Kidney (tissue), 14 donors: ENCODE results near the gene GALK2. TPM values are rescaled to one million over a fixed set of nuclear protein-coding genes. Genes with fewer than 3 reads are reported as not detected.

Experiments
- DNase-seq, 5 donors: peaks; one replicate each; pipeline ENCODE4 v3.0.0-alpha.2; 2013 to 2020
- FAIRE-seq: peaks from 2 replicates; lab custom pipeline; 2012; peaks lifted over from hg19 to GRCh38; lab: Jason Lieb, UNC
- H3K27ac ChIP-seq, 2 donors: one replicate each; pipeline ENCODE4 v1.7.0; 2013; ENCODE audit warnings: low read depth in 2 of 2, low read length in 2 of 2, inconsistent platforms in 1 of 2
- H3K27me3 ChIP-seq: one replicate; pipeline ENCODE4 v1.7.1; 2013; ENCODE audit warnings: low read length, inconsistent platforms; ENCODE audit not compliant: control insufficient read depth, insufficient read depth
- H3K36me3 ChIP-seq, 3 donors: one replicate each; pipeline versions ENCODE4 v1.7.0 to v1.7.1; 2013; ENCODE audit warnings: low read length in 3 of 3, control low read depth in 1 of 3, inconsistent platforms in 1 of 3; ENCODE audit not compliant: insufficient read depth in 3 of 3, control insufficient read depth in 2 of 3
- H3K4me1 ChIP-seq, 3 donors: one replicate each; pipeline versions ENCODE4 v1.7.0 to v1.7.1; 2013; ENCODE audit warnings: low read length in 3 of 3, inconsistent platforms in 1 of 3, low read depth in 1 of 3; ENCODE audit not compliant: control insufficient read depth in 2 of 3, insufficient read depth in 2 of 3
- H3K4me3 ChIP-seq, 3 donors: one replicate each; pipeline versions ENCODE4 v1.7.0 to v1.8.1; 2013; ENCODE audit warnings: low read length in 3 of 3, control low read depth in 1 of 3, inconsistent platforms in 1 of 3
- H3K9ac ChIP-seq, 3 donors: one replicate each; pipeline versions ENCODE4 v1.7.0 to v1.7.1; 2013; ENCODE audit warnings: low read length in 3 of 3, control low read depth in 1 of 3, inconsistent platforms in 1 of 3
- H3K9me3 ChIP-seq, 3 donors: one replicate each; pipeline versions ENCODE4 v1.7.0 to v1.7.1; 2013; ENCODE audit warnings: low read length in 3 of 3, control low read depth in 1 of 3, inconsistent platforms in 1 of 3; ENCODE audit not compliant: control insufficient read depth in 2 of 3, insufficient read depth in 1 of 3
- intact Hi-C: fragments of 100-400 bp; cut with DNase I; formaldehyde crosslinking; loops from one replicate; pipeline ENCODE4 v1.11.1; 2022
- polyA plus RNA-seq: library from polyadenylated mRNA; stranded (reverse); fragments of 350-450 nt; fragmentation: Illumina TruSeq; extraction: RNeasy Lipid Tissue Mini Kit (QIAGEN cat#74804); gene quantifications from one replicate; pipeline ENCODE4 v1.2.3, GENCODE V29; 2014; ENCODE audit warnings: low read depth, low replicate concordance; ENCODE audit not compliant: insufficient read depth
- total RNA-seq: library from RNA; stranded (reverse); fragmentation: NEBNext Ultra II Directional; extraction: Animal tissue kit (Norgen Biotek cat#: 25700); gene quantifications from one replicate; pipeline ENCODE4 v1.2.1, GENCODE V29; 2021
- TF ChIP-seq, protein P1 (sequence below): IDR thresholded peaks from 3 replicates; pipeline ENCODE4 v1.5.1; 2012; ENCODE audit warnings: mild to moderate bottlenecking, moderate library complexity, borderline replicate concordance; ENCODE audit not compliant: insufficient read depth; ENCODE audit errors: extremely low read depth
- donor health status: control.
- donor health status: control.
- donor health status: control.
- donor health status: control.
- donor health status: control.
- donor health status: DM: yes; HTN: yes; CAD: no.
- donor health status: Normal renal cell carcinoma (clear cell type).

GALK2 gene
- total and polyA plus RNA-seq, 2 donors from 2014 or later: 36.4 to 40.6 TPM

DNA sequence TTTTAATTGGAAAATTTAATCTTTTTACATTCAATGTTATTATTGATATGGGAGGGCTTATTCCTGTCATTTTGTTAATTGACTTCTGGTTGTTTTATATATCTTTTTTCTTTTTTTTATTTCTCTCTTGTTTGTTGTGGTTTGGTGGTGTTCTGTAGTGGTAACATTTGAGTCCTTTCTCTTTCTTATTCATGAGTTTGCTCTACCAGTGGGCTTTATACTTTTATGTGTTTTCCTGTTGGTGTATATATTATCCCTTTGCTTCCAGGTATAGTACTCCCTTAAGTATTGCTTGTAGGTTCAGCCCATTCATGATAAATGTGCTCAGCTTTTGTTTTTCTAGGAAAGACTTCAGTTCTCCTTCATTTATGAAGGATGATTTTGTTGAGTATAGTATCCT is 57.6 kb downstream of the GALK2 start:
- Histone ChIP-seq H3K9ac (no peak overlapping the region), H3K27me3 (no peaks in the 10 kb centered on the region), H3K4me3 (no peak overlapping the region), H3K36me3 (no peaks in the 10 kb centered on the region), H3K9me3 (peaks cover 0 to 5% (median 0%) of the 10 kb centered on the region in 3 donors), H3K4me1 (peaks cover 0 to 17% (median 0%) of the 10 kb centered on the region in 3 donors), H3K27ac (no peak overlapping the region)
- no peak for DNase-seq
- no peak for FAIRE-seq
- intact Hi-C loops: no loop called here
- TF ChIP-seq, protein P1, sequence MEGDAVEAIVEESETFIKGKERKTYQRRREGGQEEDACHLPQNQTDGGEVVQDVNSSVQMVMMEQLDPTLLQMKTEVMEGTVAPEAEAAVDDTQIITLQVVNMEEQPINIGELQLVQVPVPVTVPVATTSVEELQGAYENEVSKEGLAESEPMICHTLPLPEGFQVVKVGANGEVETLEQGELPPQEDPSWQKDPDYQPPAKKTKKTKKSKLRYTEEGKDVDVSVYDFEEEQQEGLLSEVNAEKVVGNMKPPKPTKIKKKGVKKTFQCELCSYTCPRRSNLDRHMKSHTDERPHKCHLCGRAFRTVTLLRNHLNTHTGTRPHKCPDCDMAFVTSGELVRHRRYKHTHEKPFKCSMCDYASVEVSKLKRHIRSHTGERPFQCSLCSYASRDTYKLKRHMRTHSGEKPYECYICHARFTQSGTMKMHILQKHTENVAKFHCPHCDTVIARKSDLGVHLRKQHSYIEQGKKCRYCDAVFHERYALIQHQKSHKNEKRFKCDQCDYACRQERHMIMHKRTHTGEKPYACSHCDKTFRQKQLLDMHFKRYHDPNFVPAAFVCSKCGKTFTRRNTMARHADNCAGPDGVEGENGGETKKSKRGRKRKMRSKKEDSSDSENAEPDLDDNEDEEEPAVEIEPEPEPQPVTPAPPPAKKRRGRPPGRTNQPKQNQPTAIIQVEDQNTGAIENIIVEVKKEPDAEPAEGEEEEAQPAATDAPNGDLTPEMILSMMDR: no peak

DNA sequence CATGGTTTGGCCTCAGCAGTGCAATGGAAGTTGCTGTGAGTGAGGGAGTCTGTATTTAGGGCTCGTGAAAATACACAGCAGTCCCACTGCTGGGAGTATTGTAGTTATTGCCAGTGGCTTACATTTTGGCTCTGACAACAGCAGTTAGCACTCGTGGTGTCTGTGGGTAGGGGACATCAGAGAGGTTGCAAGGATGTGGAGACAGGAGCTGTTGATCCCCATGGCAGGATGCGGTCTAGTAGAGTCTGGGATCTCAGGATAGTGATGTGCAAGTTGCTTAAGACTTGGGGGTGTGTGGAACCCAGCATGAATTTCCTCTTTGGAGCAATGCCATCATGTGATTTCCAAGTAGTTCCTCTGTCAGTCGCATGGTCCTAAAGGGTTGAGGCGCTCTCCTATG is 59.9 kb downstream of the GALK2 start:
- H3K27me3 ChIP-seq: no peaks in the 10 kb centered on the region
- TF ChIP-seq, protein P1: no peak
- no peak for DNase-seq
- intact Hi-C loops: loop anchor here (10.0 kb wide), 1 partner anchor 195 kb away; the partner anchor contains the start of gene FGF7
- no peak overlapping the region for H3K27ac ChIP-seq
- peaks cover 0 to 24% (median 0%) of the 10 kb centered on the region in 3 donors for H3K4me1 ChIP-seq
- no peak overlapping the region for H3K4me3 ChIP-seq
- H3K36me3 ChIP-seq: no peaks in the 10 kb centered on the region
- H3K9me3 ChIP-seq: peaks cover 0 to 5% (median 0%) of the 10 kb centered on the region in 3 donors
- no peak for FAIRE-seq
- H3K9ac ChIP-seq: no peak overlapping the region

DNA sequence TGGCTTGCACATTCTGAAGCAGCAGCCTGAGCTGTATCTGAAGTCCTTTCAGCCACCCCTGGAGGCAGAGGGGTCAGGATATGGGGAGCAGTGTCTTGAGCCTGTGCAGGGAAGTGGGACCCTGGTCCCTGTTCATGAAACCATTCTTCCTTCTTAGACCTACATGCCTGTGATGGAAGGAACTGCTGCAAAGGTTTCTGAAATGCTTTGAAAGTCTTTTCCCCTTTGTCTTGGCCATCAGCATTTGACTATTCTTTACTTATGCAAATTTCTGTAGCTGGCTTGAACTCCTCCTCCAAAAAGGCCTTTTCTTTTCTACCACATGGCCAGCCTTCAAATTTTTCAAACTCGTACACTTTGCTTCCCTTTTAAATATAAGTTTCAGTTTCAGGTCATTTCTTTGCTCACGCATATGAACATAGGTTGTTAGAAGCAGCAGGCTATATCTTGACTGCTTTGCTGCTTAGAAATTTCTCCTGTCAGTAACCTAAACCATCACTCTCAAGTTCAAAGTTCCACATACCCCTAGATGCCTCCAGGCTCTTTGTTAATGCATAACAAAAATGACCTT is 62.3 kb downstream of the GALK2 start:
- no peak overlapping the region for H3K9ac ChIP-seq
- H3K4me1 ChIP-seq: peaks cover 0 to 30% (median 2%) of the 10 kb centered on the region in 3 donors
- no peak for FAIRE-seq
- TF ChIP-seq, protein P1: no peak
- H3K36me3 ChIP-seq: no peaks in the 10 kb centered on the region
- no peak for DNase-seq
- H3K27ac ChIP-seq: peak overlapping the region in 1 of 2 donors; percentile 43
- H3K4me3 ChIP-seq: no peak overlapping the region
- intact Hi-C loops: loop anchor here (10.0 kb wide), 1 partner anchor 192 kb away; the partner anchor contains the start of gene FGF7
- peaks cover 0 to 5% (median 0%) of the 10 kb centered on the region in 3 donors for H3K9me3 ChIP-seq
- H3K27me3 ChIP-seq: no peaks in the 10 kb centered on the region
